Astrocyte (in vitro differentiated cells and primary cell): ENCODE measurements around the gene METTL24. TPM values are rescaled to one million over a fixed set of nuclear protein-coding genes. Genes with fewer than 3 reads are reported as not detected.

Source experiments
- DNase-seq: peaks from one replicate; pipeline ENCODE4 v3.0.0-alpha.2; 2010; ENCODE audit warnings: low read depth
- FAIRE-seq: peaks from 2 replicates; lab custom pipeline; 2011; peaks lifted over from hg19 to GRCh38; lab: Jason Lieb, UNC
- H2AFZ ChIP-seq: 2 replicates; pipeline ENCODE4 v1.6.0; 2012; ENCODE audit warnings: low read depth, low read length, inconsistent platforms
- H3K27ac ChIP-seq: 2 replicates; pipeline ENCODE4 v1.5.1; 2011; ENCODE audit warnings: low read depth, low read length, inconsistent platforms
- H3K27me3 ChIP-seq: 2 replicates; pipeline ENCODE4 v1.6.0; 2011; ENCODE audit warnings: low read length, inconsistent platforms; ENCODE audit not compliant: insufficient read depth
- H3K36me3 ChIP-seq: 2 replicates; pipeline ENCODE4 v1.5.1; 2011; ENCODE audit warnings: low read length, inconsistent platforms; ENCODE audit not compliant: insufficient read depth
- H3K4me1 ChIP-seq: 2 replicates; pipeline ENCODE4 v1.5.1; 2011; ENCODE audit warnings: low read length, inconsistent platforms; ENCODE audit not compliant: insufficient read depth
- H3K4me2 ChIP-seq: 2 replicates; pipeline ENCODE4 v1.6.0; 2012; ENCODE audit warnings: low read length, inconsistent platforms
- H3K4me3 ChIP-seq: 2 replicates; pipeline ENCODE4 v1.5.1; 2011; ENCODE audit warnings: low read depth, mild to moderate bottlenecking, low read length, inconsistent platforms; ENCODE audit not compliant: insufficient read depth
- H3K79me2 ChIP-seq: 2 replicates; pipeline ENCODE4 v1.6.0; 2012; ENCODE audit warnings: mild to moderate bottlenecking, low read length, inconsistent platforms; ENCODE audit not compliant: insufficient read depth
- H3K9ac ChIP-seq: 2 replicates; pipeline ENCODE4 v1.6.0; 2012; ENCODE audit warnings: mild to moderate bottlenecking, low read length, inconsistent platforms
- H3K9me3 ChIP-seq: 2 replicates; pipeline ENCODE4 v1.5.1; 2012; ENCODE audit warnings: low read depth, mild to moderate bottlenecking, low read length, inconsistent platforms; ENCODE audit not compliant: insufficient read depth
- H4K20me1 ChIP-seq: 2 replicates; pipeline ENCODE4 v1.6.0; 2012; ENCODE audit warnings: low read length, inconsistent platforms; ENCODE audit not compliant: insufficient read depth
- H3K27ac Mint-ChIP-seq: one replicate; pipeline ENCODE4 v1.8.0; 2021; ENCODE audit warnings: mild to moderate bottlenecking, mixed read lengths; ENCODE audit not compliant: unreplicated experiment
- H3K27me3 Mint-ChIP-seq: one replicate; pipeline ENCODE4 v1.8.0; 2021; ENCODE audit warnings: low read depth, mixed read lengths; ENCODE audit not compliant: unreplicated experiment
- H3K36me3 Mint-ChIP-seq: one replicate; pipeline ENCODE4 v1.8.0; 2021; ENCODE audit warnings: low read depth, mixed read lengths; ENCODE audit not compliant: unreplicated experiment
- H3K4me1 Mint-ChIP-seq: one replicate; pipeline ENCODE4 v1.8.0; 2021; ENCODE audit warnings: low read depth, mixed read lengths; ENCODE audit not compliant: unreplicated experiment
- H3K4me3 Mint-ChIP-seq: one replicate; pipeline ENCODE4 v1.8.0; 2021; ENCODE audit warnings: mild to moderate bottlenecking, moderate library complexity, mixed read lengths; ENCODE audit not compliant: unreplicated experiment
- H3K9me3 Mint-ChIP-seq: one replicate; pipeline ENCODE4 v1.8.0; 2021; ENCODE audit warnings: mild to moderate bottlenecking, mixed read lengths; ENCODE audit not compliant: unreplicated experiment
- EZH2 ChIP-seq: IDR thresholded peaks from 2 replicates; pipeline ENCODE4 v1.6.1; 2012; ENCODE audit warnings: mild to moderate bottlenecking, low read length, inconsistent platforms; ENCODE audit not compliant: insufficient read depth
- total RNA-seq: library from RNA; stranded (reverse); gene quantifications from 2 replicates; pipeline ENCODE4 v1.2.1, GENCODE V29; 2021
- TF ChIP-seq, protein P1 (sequence below): IDR thresholded peaks from 2 replicates; pipeline ENCODE4 v1.5.1; 2011; ENCODE audit warnings: low read depth, mild to moderate bottlenecking, inconsistent platforms, low read length, moderate library complexity; ENCODE audit not compliant: insufficient read depth

The METTL24 gene
- total RNA-seq, 1 donor from 2014 or later, result 0.75 TPM

GRCh38 chr6:110295451-110296165 lies 62.5 kb downstream of the METTL24 start:
- H3K4me1 Mint-ChIP-seq, result peaks cover 4% of the 10 kb centered on the region
- FAIRE-seq (no peak), DNase-seq (no peak)
- Histone ChIP-seq H3K27me3 (peaks cover 6% of the 10 kb centered on the region), H3K27ac (no peak overlapping the region), H3K9ac (no peak overlapping the region), H3K9me3 (no peaks in the 10 kb centered on the region), H3K4me1 (no peaks in the 10 kb centered on the region), H3K4me3 (no peak overlapping the region), H3K79me2 (no peaks in the 10 kb centered on the region), H3K4me2 (no peak overlapping the region), H3K36me3 (no peaks in the 10 kb centered on the region), H2AFZ (no peak overlapping the region), H4K20me1 (no peaks in the 10 kb centered on the region)
- peak overlapping the region; percentile 18 for H3K27ac Mint-ChIP-seq
- H3K27me3 Mint-ChIP-seq, result no peaks in the 10 kb centered on the region
- H3K9me3 Mint-ChIP-seq, result no peaks in the 10 kb centered on the region
- H3K4me3 Mint-ChIP-seq, result no peak overlapping the region
- TF ChIP-seq, protein P1, sequence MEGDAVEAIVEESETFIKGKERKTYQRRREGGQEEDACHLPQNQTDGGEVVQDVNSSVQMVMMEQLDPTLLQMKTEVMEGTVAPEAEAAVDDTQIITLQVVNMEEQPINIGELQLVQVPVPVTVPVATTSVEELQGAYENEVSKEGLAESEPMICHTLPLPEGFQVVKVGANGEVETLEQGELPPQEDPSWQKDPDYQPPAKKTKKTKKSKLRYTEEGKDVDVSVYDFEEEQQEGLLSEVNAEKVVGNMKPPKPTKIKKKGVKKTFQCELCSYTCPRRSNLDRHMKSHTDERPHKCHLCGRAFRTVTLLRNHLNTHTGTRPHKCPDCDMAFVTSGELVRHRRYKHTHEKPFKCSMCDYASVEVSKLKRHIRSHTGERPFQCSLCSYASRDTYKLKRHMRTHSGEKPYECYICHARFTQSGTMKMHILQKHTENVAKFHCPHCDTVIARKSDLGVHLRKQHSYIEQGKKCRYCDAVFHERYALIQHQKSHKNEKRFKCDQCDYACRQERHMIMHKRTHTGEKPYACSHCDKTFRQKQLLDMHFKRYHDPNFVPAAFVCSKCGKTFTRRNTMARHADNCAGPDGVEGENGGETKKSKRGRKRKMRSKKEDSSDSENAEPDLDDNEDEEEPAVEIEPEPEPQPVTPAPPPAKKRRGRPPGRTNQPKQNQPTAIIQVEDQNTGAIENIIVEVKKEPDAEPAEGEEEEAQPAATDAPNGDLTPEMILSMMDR, result no peak
- TF ChIP-seq EZH2, result no peak
- no peaks in the 10 kb centered on the region for H3K36me3 Mint-ChIP-seq

GRCh38 chr6:110287462-110288341 lies 70.4 kb downstream of the METTL24 start:
- Histone ChIP-seq H3K4me3 (no peak overlapping the region), H3K4me1 (no peaks in the 10 kb centered on the region), H3K36me3 (no peaks in the 10 kb centered on the region), H3K9me3 (no peaks in the 10 kb centered on the region), H4K20me1 (no peaks in the 10 kb centered on the region), H2AFZ (no peak overlapping the region), H3K79me2 (no peaks in the 10 kb centered on the region), H3K9ac (no peak overlapping the region), H3K27ac (no peak overlapping the region), H3K4me2 (no peak overlapping the region), H3K27me3 (no peaks in the 10 kb centered on the region)
- Mint-ChIP-seq H3K36me3 (no peaks in the 10 kb centered on the region), H3K9me3 (peaks cover 2% of the 10 kb centered on the region), H3K4me3 (no peak overlapping the region), H3K4me1 (no peaks in the 10 kb centered on the region), H3K27ac (no peak overlapping the region), H3K27me3 (peaks cover 4% of the 10 kb centered on the region)
- no peak for DNase-seq
- FAIRE-seq, result no peak
- TF ChIP-seq, protein P1, result no peak
- no peak for TF ChIP-seq EZH2
